Measurements from ENCODE around the gene ATAD3A.
"Not testable (repeated sequence)": the region's sequence is repeated elsewhere in the genome, so short reads cannot be mapped to it uniquely, and the experiment has no call there.

ATAD3A gene

DNA sequence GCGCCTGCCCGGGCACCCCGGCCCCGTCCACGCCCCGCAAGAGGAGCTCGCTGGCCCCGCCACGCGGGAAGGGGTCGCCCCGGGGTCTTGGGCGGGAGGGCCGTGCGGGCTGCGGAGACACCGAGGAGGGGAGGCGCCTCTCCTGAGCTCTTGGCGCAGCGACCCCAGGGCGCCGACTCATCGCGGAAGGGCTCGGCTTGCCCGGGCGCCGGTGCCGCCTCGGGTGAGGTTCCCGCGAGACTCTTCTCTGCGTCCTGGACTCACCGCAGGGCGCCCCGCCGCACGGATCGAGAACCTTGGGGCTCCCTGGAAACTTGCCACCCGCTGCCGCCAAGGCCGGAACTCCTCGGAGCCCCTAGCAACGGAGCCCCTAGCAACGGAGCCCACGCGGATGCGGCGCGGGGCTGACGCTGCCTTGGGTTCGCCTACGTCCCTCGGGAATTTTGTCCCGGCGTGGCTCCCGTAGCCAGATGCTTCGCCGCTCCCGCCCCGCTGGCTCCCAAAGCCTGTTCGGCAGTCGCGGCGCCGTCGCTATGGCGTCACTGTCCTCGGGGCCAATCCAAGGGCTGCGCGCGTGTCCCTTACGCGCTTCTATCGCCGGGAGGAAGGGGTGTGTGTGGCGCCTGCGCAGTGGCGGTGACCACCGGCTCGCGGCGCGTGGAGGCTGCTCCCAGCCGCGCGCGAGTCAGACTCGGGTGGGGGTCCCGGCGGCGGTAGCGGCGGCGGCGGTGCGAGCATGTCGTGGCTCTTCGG is at the start of gene ATAD3A:
Gene ATAD3A (plus strand): TSS at position 630 of the 753 bp plus-strand sequence. CDS start 107 bp downstream, at position 737.
- peak; percentile 91 for ATAC-seq (ENCODE audit: low read depth)
- H3K27ac Mint-ChIP-seq: peak within 1 kb of the TSS; percentile 84
- H3K4me1 Mint-ChIP-seq: peaks cover 13% of the 10 kb centered on the region
- peaks cover 2% of the 10 kb centered on the region for H3K36me3 Mint-ChIP-seq
- no peaks in the 10 kb centered on the region for H3K27me3 Mint-ChIP-seq
- no peaks in the 10 kb centered on the region for H3K9me3 Mint-ChIP-seq
- peak within 1 kb of the TSS; percentile 97 for H3K4me3 Mint-ChIP-seq
- peak; percentile 82 to 83 for DNase-seq (ENCODE audit: low spot score in 2 of 2)

DNA sequence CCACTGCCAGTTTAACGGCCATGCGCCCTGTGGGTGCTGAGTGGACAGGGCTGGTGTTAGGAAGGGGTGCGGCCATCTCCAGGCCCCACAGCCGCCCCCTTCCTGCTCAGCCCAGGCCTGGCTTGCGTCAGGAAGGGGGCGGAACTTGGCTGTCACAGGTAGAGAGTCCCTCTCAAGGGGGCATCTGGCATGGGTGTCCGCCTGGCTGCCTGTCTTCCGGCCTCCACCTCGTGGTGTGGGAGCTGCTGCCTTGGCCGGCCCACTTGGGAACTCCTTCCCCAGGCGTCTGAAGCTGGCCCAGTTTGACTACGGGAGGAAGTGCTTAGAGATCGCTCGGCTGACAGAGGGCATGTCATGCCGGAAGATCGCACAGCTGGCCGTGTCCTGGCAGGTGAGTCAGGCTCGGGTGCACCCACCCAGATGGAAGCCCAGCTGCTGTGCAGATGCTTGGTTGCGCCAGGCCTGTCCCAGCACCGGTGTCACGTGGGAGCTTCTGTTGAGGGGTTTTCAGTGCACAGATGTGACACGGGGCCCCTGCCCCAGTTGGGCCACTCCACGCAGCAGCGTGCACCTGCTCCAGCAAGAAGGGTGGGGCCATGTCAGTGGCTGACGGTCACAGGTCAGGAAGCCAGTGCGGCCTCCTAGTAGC is 49.5 kb upstream of the ATAD3A start:
- H3K27me3 Mint-ChIP-seq: peaks cover 2% of the 10 kb centered on the region
- H3K27ac Mint-ChIP-seq: peak overlapping the region; percentile 35
- no peaks in the 10 kb centered on the region for H3K4me1 Mint-ChIP-seq
- ATAC-seq (ENCODE audit: low read depth) (peak; percentile 83), DNase-seq (ENCODE audit: low spot score in 2 of 2) (peak in 1 of 2 donors; percentile 26)
- no peaks in the 10 kb centered on the region for H3K36me3 Mint-ChIP-seq
- H3K4me3 Mint-ChIP-seq: peak overlapping the region; percentile 67
- H3K9me3 Mint-ChIP-seq: no peaks in the 10 kb centered on the region

DNA sequence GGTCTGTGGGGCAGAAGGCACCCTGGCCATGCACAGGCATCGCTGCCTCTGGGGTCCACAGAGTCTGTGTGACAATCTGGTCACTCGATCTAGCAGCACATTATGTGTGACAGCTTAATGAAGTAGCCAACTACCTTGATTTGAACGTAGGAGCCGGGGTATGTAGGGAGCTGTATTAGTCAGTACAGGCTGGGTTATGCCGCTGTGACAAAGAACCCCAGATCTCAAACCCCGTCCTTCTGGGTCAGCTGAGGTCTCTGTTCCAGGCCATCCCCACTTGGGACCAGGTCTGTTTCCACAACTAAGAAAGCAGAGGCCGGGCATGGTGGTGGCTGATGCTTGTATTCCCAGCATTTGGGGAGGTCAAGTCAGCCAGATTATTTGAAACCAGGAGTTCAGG is 48.6 kb upstream of the ATAD3A start:
- H3K27me3 Mint-ChIP-seq: peaks cover 2% of the 10 kb centered on the region
- H3K27ac Mint-ChIP-seq: no peak overlapping the region
- no peaks in the 10 kb centered on the region for H3K36me3 Mint-ChIP-seq
- DNase-seq (ENCODE audit: low spot score in 2 of 2) (no peak), ATAC-seq (ENCODE audit: low read depth) (no peak)
- H3K4me3 Mint-ChIP-seq: no peak overlapping the region
- H3K9me3 Mint-ChIP-seq: no peaks in the 10 kb centered on the region
- H3K4me1 Mint-ChIP-seq: no peaks in the 10 kb centered on the region

DNA sequence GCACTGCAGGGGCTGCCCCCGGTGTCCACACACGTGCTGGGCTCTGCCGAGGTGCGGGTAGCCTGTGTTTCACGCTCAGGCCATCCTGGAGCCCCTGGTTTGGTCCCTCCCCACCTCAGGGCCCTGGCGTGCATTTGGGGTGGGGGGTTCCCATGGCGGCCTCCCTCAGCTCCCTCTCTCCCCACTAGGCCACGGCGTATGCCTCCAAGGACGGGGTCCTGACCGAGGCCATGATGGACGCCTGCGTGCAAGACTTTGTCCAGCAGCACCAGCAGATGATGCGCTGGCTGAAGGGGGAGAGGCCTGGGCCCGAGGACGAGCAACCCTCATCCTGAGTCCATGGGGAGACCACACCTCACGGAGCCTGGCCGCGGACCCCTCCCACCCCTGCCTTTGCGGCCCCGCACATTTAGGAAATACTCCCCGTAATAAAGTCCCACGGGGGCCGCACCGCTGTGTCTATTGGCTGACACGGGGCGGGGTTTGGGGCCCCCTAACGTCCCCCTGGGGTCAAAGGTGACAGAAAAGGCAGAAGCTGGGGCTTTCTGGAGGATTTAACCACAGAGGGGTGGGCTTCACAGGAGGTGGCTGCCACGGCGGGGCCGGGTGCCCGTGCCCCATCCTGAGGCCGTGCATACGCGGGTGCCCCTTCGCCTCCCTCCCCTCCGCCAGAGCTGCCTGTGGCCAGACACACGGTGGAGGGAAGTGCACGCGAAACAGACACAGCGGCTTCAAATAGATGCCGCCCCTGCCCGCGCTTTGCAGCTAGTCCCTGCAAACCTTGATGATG is 43.6 kb upstream of the ATAD3A start:
- H3K27me3 Mint-ChIP-seq; H3K36me3 Mint-ChIP-seq; ATAC-seq (ENCODE audit: low read depth); H3K27ac Mint-ChIP-seq; DNase-seq (ENCODE audit: low spot score in 2 of 2); H3K4me3 Mint-ChIP-seq; H3K9me3 Mint-ChIP-seq: not testable (repeated sequence)
- peaks cover 14% of the 10 kb centered on the region for H3K4me1 Mint-ChIP-seq

DNA sequence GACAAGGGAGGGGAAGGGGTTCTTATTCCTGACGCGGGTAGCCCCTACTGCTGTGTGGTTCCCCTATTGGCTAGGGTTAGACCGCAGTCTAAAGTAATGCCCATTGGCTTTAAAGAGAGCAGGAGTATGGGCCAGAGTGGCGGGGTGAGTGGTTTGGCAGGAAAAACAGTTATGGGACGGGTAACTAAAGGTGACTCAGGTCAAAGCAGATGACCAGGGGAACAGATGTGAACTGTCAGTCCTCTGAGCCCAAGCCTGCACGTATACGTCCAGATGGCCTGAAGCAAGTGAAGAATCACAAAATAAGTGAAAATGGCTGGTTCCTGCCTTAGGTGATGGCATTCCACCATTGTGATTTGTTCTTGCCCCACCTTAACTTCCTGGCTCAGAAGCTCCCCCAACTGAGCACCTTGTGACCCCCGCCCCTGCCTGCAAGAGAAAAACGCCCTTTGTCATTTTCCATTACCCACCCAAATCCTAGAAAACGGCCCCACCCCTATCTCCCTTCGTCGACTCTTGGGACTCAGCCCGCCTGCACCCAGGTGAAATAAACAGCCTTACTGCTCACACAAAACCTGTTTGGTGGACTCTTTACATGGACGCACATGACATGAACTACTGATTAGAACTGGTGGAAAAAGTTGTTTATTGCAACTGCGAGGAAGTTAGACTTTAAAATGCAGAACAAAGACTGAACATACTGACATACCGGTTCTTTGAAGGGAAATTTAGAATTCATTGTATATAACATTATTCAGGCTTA is 41.2 kb upstream of the ATAD3A start:
- Mint-ChIP-seq H3K4me3 (peak overlapping the region; percentile 91), H3K27ac (peak overlapping the region; percentile 93), H3K36me3 (no peaks in the 10 kb centered on the region), H3K27me3 (peaks cover under 1% of the 10 kb centered on the region), H3K4me1 (peaks cover 17% of the 10 kb centered on the region), H3K9me3 (no peaks in the 10 kb centered on the region)
- no peak for DNase-seq (ENCODE audit: low spot score in 2 of 2)
- ATAC-seq (ENCODE audit: low read depth): peak; percentile 23

DNA sequence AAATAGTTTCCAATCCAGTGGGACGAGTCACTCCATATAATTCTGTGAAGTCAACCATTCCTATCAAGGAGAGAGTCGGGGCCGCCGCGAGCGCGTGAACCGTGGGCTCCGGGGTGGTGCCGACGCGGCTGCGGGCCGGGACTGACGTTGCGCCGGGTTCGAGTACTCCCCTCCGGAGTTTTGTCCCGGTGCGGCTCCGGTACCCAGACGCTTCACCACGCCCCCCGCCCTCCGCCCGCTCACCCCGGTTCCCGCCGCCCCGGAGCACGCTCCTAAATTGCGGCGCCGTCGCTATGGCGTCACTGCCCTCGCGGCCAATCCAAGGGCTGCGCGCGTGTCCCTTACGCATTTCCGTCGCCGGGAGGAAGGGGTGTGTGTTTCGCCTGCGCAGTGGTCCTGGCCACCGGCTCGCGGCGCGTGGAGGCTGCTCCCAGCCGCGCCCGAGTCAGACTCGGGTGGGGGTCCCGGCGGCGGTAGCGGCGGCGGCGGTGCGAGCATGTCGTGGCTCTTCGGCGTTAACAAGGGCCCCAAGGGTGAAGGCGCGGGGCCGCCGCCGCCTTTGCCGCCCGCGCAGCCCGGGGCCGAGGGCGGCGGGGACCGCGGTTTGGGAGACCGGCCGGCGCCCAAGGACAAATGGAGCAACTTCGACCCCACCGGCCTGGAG is 40.4 kb upstream of the ATAD3A start, which contains the start of gene ATAD3B:
Gene ATAD3B (plus strand): TSS at position 377 of the 664 bp plus-strand sequence. CDS start 120 bp downstream, at position 497.
- Mint-ChIP-seq H3K27ac (peak within 1 kb of the TSS; percentile 93), H3K9me3 (no peaks in the 10 kb centered on the region), H3K27me3 (no peaks in the 10 kb centered on the region), H3K36me3 (no peaks in the 10 kb centered on the region), H3K4me1 (peaks cover 17% of the 10 kb centered on the region), H3K4me3 (peak within 1 kb of the TSS; percentile 91)
- DNase-seq (ENCODE audit: low spot score in 2 of 2) (peak; percentile 77 to 80), ATAC-seq (ENCODE audit: low read depth) (peak; percentile 95)

DNA sequence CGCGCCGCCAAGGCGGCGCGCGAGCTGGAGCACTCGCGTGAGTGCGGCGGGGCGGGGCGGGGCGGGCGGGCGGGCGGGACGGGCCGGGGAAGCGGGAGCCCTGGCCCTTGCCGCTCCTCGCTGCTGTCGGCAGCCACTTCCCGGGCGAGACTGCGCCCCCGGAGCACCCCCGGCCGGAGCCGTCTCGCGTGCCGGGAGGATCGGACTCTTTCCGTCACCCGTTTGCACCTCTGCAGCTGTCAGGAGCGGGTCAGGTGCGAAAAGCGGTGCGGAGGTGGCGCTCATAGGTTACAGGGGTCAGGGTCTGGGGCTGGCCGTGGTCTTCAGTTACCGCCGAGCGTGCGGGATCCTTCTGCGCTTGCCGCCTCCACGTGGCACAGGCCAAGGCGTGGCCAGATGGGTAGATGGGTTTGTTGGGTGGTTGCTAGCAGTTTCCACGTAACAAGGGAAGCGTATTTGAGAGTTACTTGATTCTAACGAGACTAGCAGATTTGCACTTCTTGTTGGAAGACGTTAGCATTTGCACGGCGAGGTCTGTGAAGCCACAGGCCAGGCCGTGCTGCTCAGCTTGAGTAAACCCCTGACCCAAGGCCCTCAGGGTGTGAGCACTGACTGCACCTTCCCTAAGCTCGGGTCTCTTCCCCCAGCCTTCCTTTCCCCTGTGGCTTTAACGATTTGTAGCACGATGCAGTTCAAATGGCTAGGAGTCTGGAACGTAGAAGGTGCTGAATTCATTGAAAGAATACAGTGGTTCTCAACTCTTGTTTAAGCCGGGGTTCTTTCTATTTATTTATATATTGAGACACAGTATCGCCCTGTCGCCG is 39.7 kb upstream of the ATAD3A start:
- H3K27ac Mint-ChIP-seq, H3K27me3 Mint-ChIP-seq, H3K9me3 Mint-ChIP-seq, H3K36me3 Mint-ChIP-seq: not testable (repeated sequence)
- Mint-ChIP-seq H3K4me3 (peak overlapping the region; percentile 72), H3K4me1 (peaks cover 17% of the 10 kb centered on the region)
- peak; percentile 37 for ATAC-seq (ENCODE audit: low read depth)
- DNase-seq (ENCODE audit: low spot score in 2 of 2): peak in 1 of 2 donors; percentile 35

DNA sequence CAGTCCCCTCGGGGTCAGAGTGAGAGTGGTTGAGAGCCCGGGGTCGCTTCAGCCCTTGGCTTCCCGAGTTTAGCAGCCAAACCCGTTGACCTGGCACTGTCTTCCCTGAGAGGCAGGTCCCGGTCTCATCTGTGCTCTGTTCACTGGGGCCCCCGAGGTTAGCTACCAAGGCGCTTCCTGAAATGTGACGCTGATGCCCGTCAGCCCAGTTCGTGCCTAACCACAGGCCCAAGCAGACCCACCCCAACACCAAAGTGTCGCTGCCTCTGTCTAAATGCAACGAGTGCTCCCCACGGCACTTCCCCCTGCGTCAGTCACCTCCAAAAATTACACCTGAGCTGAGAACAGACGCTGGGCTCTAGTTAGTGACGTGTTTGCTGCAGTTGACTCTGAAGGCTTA is 36.0 kb upstream of the ATAD3A start:
- H3K27ac Mint-ChIP-seq; DNase-seq (ENCODE audit: low spot score in 2 of 2); H3K27me3 Mint-ChIP-seq; ATAC-seq (ENCODE audit: low read depth); H3K4me3 Mint-ChIP-seq; H3K9me3 Mint-ChIP-seq; H3K36me3 Mint-ChIP-seq: not testable (repeated sequence)
- H3K4me1 Mint-ChIP-seq: peaks cover 15% of the 10 kb centered on the region

DNA sequence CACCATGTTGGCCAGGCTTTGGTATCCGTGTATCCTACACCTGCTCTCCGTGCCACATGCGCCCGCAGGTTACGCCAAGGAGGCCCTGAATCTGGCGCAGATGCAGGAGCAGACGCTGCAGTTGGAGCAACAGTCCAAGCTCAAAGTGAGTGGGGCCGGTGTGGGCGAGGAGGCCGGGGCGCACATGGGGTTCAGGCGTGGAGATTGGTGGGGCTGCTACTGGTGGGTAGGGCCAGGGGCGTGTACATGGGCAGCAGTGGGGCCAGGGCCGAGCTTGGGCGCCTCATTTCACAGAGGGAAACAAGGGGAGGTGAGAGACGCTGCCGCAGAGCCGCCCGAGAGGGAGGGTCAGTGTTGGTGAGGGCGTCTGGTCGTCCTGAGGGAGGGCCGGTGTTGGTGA is 34.8 kb upstream of the ATAD3A start:
- Mint-ChIP-seq H3K4me1 (peaks cover 13% of the 10 kb centered on the region), H3K27ac (no peak overlapping the region)
- ATAC-seq (ENCODE audit: low read depth): no peak

DNA sequence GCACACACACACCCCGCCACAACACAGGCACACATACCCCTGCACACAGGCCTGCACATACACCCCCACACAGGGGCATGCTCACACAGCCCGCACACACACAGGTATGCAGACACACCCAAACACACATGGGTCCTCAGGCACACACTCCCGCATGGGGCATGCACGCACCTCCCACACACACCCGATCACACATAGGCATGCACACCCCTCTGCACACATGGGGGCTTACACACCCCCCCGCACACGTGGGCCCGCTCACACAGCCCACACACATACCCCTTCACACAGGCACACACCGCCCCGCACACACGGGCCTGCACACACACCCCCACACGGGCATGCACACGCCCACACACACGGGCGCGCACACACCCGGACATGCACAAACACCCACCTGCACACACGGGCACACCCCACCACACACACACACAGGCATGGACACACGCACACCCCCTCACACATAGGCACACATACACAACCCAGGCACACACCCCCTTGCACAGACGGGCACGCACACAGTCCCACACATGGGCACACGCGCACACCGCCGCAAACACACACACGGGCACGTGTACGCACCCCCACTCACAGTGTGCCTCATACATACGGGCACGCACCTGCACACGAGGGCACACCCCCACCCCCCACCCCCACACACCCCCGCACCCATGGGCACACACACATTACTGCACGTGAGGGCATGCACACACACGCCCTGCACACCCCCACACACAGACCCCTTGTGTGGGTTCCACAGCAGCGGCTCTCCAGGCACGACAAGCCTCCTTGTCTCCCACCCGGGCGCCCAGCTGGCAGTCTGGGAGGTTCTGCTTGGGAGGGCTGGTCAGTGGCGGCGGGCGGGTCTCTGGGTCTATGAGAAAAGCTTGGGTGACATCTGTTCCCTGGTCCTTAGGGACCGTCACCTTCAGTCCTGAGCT is 32.1 kb upstream of the ATAD3A start:
- H3K4me1 Mint-ChIP-seq: peaks cover 10% of the 10 kb centered on the region
- no peak for ATAC-seq (ENCODE audit: low read depth)
- H3K4me3 Mint-ChIP-seq: no peak overlapping the region
- DNase-seq (ENCODE audit: low spot score in 2 of 2): no peak
- no peak overlapping the region for H3K27ac Mint-ChIP-seq
- H3K36me3 Mint-ChIP-seq: peaks cover 19% of the 10 kb centered on the region
- no peaks in the 10 kb centered on the region for H3K27me3 Mint-ChIP-seq
- no peaks in the 10 kb centered on the region for H3K9me3 Mint-ChIP-seq

More for the DNA sequence above, 34.8 kb upstream of the ATAD3A start:
- Mint-ChIP-seq H3K9me3 (no peaks in the 10 kb centered on the region), H3K27me3 (no peaks in the 10 kb centered on the region), H3K36me3 (peaks cover 13% of the 10 kb centered on the region), H3K4me3 (no peak overlapping the region)
- no peak for DNase-seq (ENCODE audit: low spot score in 2 of 2)

DNA sequence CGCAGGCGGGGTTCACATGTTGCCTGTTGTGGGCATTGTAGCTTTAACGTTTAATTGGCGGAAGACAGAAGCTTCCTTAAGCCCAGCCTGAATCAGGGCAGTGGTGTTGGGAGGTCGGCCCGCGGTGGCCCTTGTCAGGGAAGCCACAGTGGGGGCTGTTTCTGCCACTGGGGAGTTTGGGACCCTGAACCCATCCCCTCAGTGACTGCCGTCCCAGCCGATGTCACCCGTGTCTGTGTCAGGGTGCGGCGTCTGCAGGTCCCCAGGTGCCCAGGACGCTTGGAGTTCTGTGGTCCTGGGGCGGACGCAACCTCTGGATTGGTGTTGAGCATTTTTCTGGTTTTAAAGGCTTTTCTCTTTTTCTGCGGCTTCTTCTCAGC is 31.5 kb upstream of the ATAD3A start:
- not testable (repeated sequence) for H3K27ac Mint-ChIP-seq; H3K9me3 Mint-ChIP-seq; H3K4me1 Mint-ChIP-seq; DNase-seq (ENCODE audit: low spot score in 2 of 2); H3K27me3 Mint-ChIP-seq; ATAC-seq (ENCODE audit: low read depth); H3K4me3 Mint-ChIP-seq
- H3K36me3 Mint-ChIP-seq: peaks cover 19% of the 10 kb centered on the region

DNA sequence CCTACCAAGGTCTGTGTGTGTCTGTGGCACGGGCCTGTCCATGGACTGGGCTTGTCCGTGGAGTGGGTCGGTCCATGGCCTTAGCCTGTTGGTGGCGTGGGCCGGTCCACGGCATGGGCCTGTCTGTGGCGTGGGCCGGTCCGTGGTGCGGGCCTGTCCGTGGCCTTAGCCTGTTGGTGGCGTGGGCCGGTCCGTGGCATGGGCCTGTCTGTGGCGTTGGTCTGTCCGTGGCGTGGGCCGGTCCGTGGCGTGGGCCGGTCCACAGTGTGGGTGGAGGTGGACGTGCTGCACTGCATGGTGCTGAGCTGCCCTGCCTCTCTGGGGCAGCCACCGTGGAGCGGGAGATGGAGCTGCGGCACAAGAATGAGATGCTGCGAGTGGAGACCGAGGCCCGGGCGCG is 30.2 kb upstream of the ATAD3A start:
- H3K36me3 Mint-ChIP-seq: peaks cover 19% of the 10 kb centered on the region
- not testable (repeated sequence) for H3K27ac Mint-ChIP-seq; ATAC-seq (ENCODE audit: low read depth); H3K27me3 Mint-ChIP-seq; H3K9me3 Mint-ChIP-seq; DNase-seq (ENCODE audit: low spot score in 2 of 2); H3K4me1 Mint-ChIP-seq; H3K4me3 Mint-ChIP-seq

All from memory B cell (primary cell).